BE2C (cell line): ENCODE results near the gene LUC7L3.

Source experiments
- DNase-seq: peaks from one replicate; pipeline ENCODE4 v3.0.0-alpha.2; 2020
- H3K27me3 ChIP-seq: fragments of 250-450 bp; sonication (Bioruptor Pico); 2 replicates; pipeline ENCODE4 v1.5.1; 2020; ENCODE audit warnings: mild to moderate bottlenecking
- H3K36me3 ChIP-seq: fragments of 250-450 bp; sonication (Bioruptor Pico); 2 replicates; pipeline ENCODE4 v1.5.1; 2020; ENCODE audit warnings: mild to moderate bottlenecking
- H3K4me1 ChIP-seq: fragments of 250-450 bp; sonication (Bioruptor Pico); 2 replicates; pipeline ENCODE4 v1.5.1; 2020
- H3K4me3 ChIP-seq: 2 replicates; pipeline ENCODE4 v1.5.1; 2011; ENCODE audit warnings: low read depth, low read length
- H3K9me3 ChIP-seq: fragments of 250-450 bp; sonication (Bioruptor Pico); 2 replicates; pipeline ENCODE4 v1.5.1; 2020
- CTCF ChIP-seq: IDR thresholded peaks from 2 replicates; pipeline ENCODE4 v1.5.1; 2012; ENCODE audit warnings: mild to moderate bottlenecking, low read depth, low read length

LUC7L3 gene

GRCh38 chr17:50745631-50746030, 26.2 kb downstream of the LUC7L3 start:
- no peak for DNase-seq
- no peaks in the 10 kb centered on the region for H3K27me3 ChIP-seq
- H3K4me3 ChIP-seq, result no peak overlapping the region
- H3K4me1 ChIP-seq, result no peaks in the 10 kb centered on the region
- no peak for TF ChIP-seq CTCF
- no peaks in the 10 kb centered on the region for H3K9me3 ChIP-seq
- H3K36me3 ChIP-seq, result peaks cover 95% of the 10 kb centered on the region

- DNase-seq, result no peak
- no peak for TF ChIP-seq CTCF
- no peaks in the 10 kb centered on the region for H3K27me3 ChIP-seq
- H3K4me1 ChIP-seq, result no peaks in the 10 kb centered on the region
- H3K9me3 ChIP-seq, result no peaks in the 10 kb centered on the region
- no peak overlapping the region for H3K4me3 ChIP-seq
- peaks cover 92% of the 10 kb centered on the region for H3K36me3 ChIP-seq
These were observed 29.8 kb downstream of the LUC7L3 start for GRCh38 chr17:50749245-50749644.

- H3K4me3 ChIP-seq, result no peak overlapping the region
- no peaks in the 10 kb centered on the region for H3K27me3 ChIP-seq
- TF ChIP-seq CTCF, result no peak
- DNase-seq, result no peak
- no peaks in the 10 kb centered on the region for H3K9me3 ChIP-seq
- H3K36me3 ChIP-seq, result peaks cover 52% of the 10 kb centered on the region
- H3K4me1 ChIP-seq, result no peaks in the 10 kb centered on the region; the same call in 1 of the 2 replicates
These were observed 35.1 kb downstream of the LUC7L3 start for GRCh38 chr17:50754521-50754920.

- DNase-seq, result no peak
- peaks cover 18% of the 10 kb centered on the region for H3K36me3 ChIP-seq
- H3K4me1 ChIP-seq, result no peaks in the 10 kb centered on the region; the same call in 1 of the 2 replicates
- no peaks in the 10 kb centered on the region for H3K9me3 ChIP-seq
- H3K27me3 ChIP-seq, result no peaks in the 10 kb centered on the region
- no peak for TF ChIP-seq CTCF
- H3K4me3 ChIP-seq, result no peak overlapping the region
These were observed 39.1 kb downstream of the LUC7L3 start for GRCh38 chr17:50758524-50758923.

- no peak overlapping the region for H3K4me3 ChIP-seq
- peaks cover under 1% of the 10 kb centered on the region for H3K4me1 ChIP-seq
- TF ChIP-seq CTCF, result no peak
- H3K36me3 ChIP-seq, result peaks cover 12% of the 10 kb centered on the region
- no peaks in the 10 kb centered on the region for H3K27me3 ChIP-seq
- no peak for DNase-seq
- no peaks in the 10 kb centered on the region for H3K9me3 ChIP-seq
These were observed 39.7 kb downstream of the LUC7L3 start for GRCh38 chr17:50758989-50759544.

- no peak for DNase-seq
- H3K9me3 ChIP-seq, result no peaks in the 10 kb centered on the region
These were observed 42.8 kb downstream of the LUC7L3 start for GRCh38 chr17:50762177-50762576.

More at GRCh38 chr17:50762177-50762576, 42.8 kb downstream of the LUC7L3 start:
- H3K4me3 ChIP-seq, result no peak overlapping the region
- no peaks in the 10 kb centered on the region for H3K27me3 ChIP-seq
- TF ChIP-seq CTCF, result no peak
- peaks cover 10% of the 10 kb centered on the region for H3K4me1 ChIP-seq
- no peaks in the 10 kb centered on the region for H3K36me3 ChIP-seq
